Lower leg skin (tissue), 3 donors: Measurements from ENCODE around the gene MYL4.
A peak's percentile ranks its signal among the peaks of the same experiment; 100 is the strongest.

Experiments used
- CTCF ChIP-seq, 3 donors: fragments of 450-650 bp; IDR thresholded peaks; one replicate each; pipeline ENCODE4 v1.5.1; 2016; ENCODE audit warnings: antibody characterized with exemption in 3 of 3, mild to moderate bottlenecking in 3 of 3, moderate library complexity in 2 of 3
- POLR2A ChIP-seq, 2 donors: fragments of 450-650 bp; IDR thresholded peaks; one replicate each; pipeline ENCODE4 v1.6.1; 2016 to 2017; ENCODE audit warnings: antibody characterized with exemption in 2 of 2, mild to moderate bottlenecking in 1 of 2, moderate library complexity in 1 of 2

GRCh38 chr17:47253541-47254402 is 44.6 kb downstream of the MYL4 start, which contains the start of gene ITGB3:
- TF ChIP-seq CTCF (IDR thresholded peaks at IDR 0.05): no peak
- peak in 1 of 2 donors; percentile 4 for TF ChIP-seq POLR2A (IDR thresholded peaks at IDR 0.05)
